Measurements from ENCODE around the gene UBE2E2. TPM values are rescaled to one million over a fixed set of nuclear protein-coding genes. Genes with fewer than 3 reads are reported as not detected.

The UBE2E2 gene
- total and polyA plus RNA-seq, 2 of the 13 experiments (the other 11 are each of a cell fraction or from before 2014, with no cell fraction given) = 0.77 to 1.5 TPM

DNA sequence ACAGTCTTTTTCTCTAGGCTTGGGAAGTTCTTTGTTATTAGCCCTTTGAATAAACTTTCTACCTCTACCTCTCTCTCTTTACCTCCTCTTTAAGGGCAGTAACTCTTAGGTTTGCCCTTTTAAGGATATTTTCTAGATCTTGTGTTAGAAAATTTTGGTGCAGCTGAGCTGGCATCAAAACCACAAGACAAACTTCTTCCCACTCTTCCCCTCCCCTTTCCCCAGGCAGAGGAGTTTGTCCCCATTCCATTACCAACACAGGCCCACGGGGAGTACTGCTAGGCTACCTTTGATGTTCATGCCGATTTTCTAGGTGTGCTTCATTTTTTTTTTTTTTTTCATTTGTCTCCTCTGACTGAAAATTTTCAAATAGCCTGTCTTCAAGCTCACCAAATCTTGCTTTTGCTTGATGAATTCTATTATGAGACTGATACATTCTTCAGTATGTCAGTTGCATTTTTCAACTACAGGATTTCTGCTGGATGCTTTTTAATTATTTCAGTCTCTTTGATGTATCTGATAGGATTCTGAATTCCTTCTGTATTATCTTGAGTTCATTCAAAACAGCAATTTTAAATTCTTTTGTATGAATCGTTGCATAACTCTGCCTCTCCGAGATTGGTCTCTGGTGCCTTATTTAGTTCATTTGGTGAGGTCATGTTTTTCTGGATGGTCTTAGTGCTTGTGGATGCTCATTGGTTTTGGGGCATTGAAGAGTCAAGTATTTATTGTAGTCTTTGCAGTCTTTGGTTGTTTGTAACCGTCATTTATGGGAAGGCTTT is 112.0 kb downstream of the UBE2E2 start:
- in situ Hi-C loops (cut with HindIII; ENCODE audit: extremely low pct_ligation_motif_present, low pct_unique_long_range_greater_than_20kb) (no loop called here), intact Hi-C loops (cut with micrococcal nuclease; ENCODE audit: unreplicated experiment) (no loop called here)
- Histone ChIP-seq H3K79me2 (ENCODE audit: insufficient read depth, low read length) (no peaks in the 10 kb centered on the region), H2AFZ (ENCODE audit: low read length) (no peak overlapping the region), H3K27ac (ENCODE audit: extremely low read length, insufficient read depth, low read length) (no peak overlapping the region), H3K4me2 (ENCODE audit: low read depth, low read length) (no peak overlapping the region), H3K4me1 (ENCODE audit: insufficient read depth, low read length) (no peaks in the 10 kb centered on the region), H3K27me3 (ENCODE audit: control insufficient read depth in 1 of 2, insufficient read depth in 2 of 2, low read length in 2 of 2) (no peaks in the 10 kb centered on the region), H3K9me3 (ENCODE audit: low read length) (no peaks in the 10 kb centered on the region), H4K20me1 (ENCODE audit: insufficient read depth, low read length) (no peaks in the 10 kb centered on the region), H3K9ac (ENCODE audit: insufficient read depth, low read depth, low read length) (no peak overlapping the region), H3K36me3 (replicated peaks in 1 of 2; ENCODE audit: control insufficient read depth in 1 of 2, insufficient read depth in 2 of 2, low read length in 2 of 2) (no peaks in the 10 kb centered on the region), H3K4me3 (replicated peaks in 1 of 3; ENCODE audit: insufficient read depth in 1 of 3, low read depth in 2 of 3, low read length in 3 of 3) (no peak overlapping the region)
- TF ChIP-seq CREB1 (IDR thresholded peaks at IDR 0.05) (no peak), CREB1 (CRISPR knock-in tag; IDR thresholded peaks at IDR 0.05) (no peak), JUN (CRISPR knock-in tag; IDR thresholded peaks at IDR 0.05) (no peak), KLF15 (CRISPR knock-in tag; IDR thresholded peaks at IDR 0.05; ENCODE audit: borderline replicate concordance) (no peak), SKI (IDR thresholded peaks at IDR 0.05; ENCODE audit: partially characterized antibody) (no peak), KLF16 (CRISPR knock-in tag; IDR thresholded peaks at IDR 0.05) (no peak), HNRNPUL1 (IDR thresholded peaks at IDR 0.05; ENCODE audit: low read depth, low read length) (no peak), HOXA5 (CRISPR knock-in tag; IDR thresholded peaks at IDR 0.05) (no peak)
- TF ChIP-seq, protein P1, sequence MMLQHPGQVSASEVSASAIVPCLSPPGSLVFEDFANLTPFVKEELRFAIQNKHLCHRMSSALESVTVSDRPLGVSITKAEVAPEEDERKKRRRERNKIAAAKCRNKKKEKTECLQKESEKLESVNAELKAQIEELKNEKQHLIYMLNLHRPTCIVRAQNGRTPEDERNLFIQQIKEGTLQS (CRISPR knock-in tag; IDR thresholded peaks at IDR 0.05) = no peak
- DNase-seq (ENCODE audit: low spot score) (no peak), FAIRE-seq (no peak), ATAC-seq (no peak)
- 17% methylated on average over 5 of the region's 5 CpGs for WGBS (ENCODE audit: low lambda C conversion rate)
- ChIA-PET POLR2A (no interaction called here), CTCF (ENCODE audit: low intra/inter-chr PET ratio, low total read pairs) (no interaction called here)
- BruUV-seq (replicated peaks) = no TSS peak

DNA sequence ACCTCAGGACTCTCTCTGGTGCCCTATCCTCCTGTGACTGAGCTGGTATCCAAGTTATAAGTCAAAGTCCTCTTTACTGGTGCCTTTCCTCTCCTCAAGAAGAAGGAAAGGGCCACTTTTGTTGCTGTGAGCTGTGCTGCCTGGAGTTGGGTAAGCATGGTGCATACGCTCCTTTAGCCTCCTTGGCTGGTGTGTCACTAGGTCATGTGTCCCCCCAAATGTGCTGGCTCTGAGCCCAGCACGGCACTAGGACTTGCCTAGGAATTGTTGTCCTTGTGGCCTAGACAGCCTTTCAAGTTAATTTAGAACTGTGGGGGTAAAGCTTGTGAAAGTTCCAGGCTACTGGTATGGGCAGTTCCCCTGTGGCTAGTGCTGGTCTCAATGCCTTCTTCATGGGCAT is 113.8 kb downstream of the UBE2E2 start:
- BruUV-seq (replicated peaks) = no TSS peak
- POLR2A ChIA-PET = no interaction called here
- TF ChIP-seq RBFOX2 (IDR thresholded peaks at IDR 0.05; ENCODE audit: low read depth, low read length) (no peak), DNMT3B (CRISPR knock-in tag; conservative IDR thresholded peaks at IDR 0.05) (no peak), ZNF790 (CRISPR knock-in tag; IDR thresholded peaks at IDR 0.05; ENCODE audit: borderline replicate concordance) (no peak), ZNF615 (CRISPR knock-in tag; IDR thresholded peaks at IDR 0.05; ENCODE audit: borderline replicate concordance) (no peak), CREB1 (IDR thresholded peaks at IDR 0.05) (no peak), CREB1 (CRISPR knock-in tag; IDR thresholded peaks at IDR 0.05) (no peak), HNRNPH1 (optimal IDR thresholded peaks at IDR 0.05; ENCODE audit: low read depth, low read length) (no peak), POLR2G (IDR thresholded peaks at IDR 0.05; ENCODE audit: low read depth, low read length) (no peak), NR2F2 (IDR thresholded peaks at IDR 0.05; ENCODE audit: borderline replicate concordance, low read depth) (no peak)
- TF ChIP-seq, protein P2, sequence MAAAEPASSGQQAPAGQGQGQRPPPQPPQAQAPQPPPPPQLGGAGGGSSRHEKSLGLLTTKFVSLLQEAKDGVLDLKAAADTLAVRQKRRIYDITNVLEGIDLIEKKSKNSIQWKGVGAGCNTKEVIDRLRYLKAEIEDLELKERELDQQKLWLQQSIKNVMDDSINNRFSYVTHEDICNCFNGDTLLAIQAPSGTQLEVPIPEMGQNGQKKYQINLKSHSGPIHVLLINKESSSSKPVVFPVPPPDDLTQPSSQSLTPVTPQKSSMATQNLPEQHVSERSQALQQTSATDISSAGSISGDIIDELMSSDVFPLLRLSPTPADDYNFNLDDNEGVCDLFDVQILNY (CRISPR knock-in tag; conservative IDR thresholded peaks at IDR 0.05) = no peak
- TF ChIP-seq, protein P3, sequence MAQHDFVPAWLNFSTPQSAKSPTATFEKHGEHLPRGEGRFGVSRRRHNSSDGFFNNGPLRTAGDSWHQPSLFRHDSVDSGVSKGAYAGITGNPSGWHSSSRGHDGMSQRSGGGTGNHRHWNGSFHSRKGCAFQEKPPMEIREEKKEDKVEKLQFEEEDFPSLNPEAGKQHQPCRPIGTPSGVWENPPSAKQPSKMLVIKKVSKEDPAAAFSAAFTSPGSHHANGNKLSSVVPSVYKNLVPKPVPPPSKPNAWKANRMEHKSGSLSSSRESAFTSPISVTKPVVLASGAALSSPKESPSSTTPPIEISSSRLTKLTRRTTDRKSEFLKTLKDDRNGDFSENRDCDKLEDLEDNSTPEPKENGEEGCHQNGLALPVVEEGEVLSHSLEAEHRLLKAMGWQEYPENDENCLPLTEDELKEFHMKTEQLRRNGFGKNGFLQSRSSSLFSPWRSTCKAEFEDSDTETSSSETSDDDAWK (CRISPR knock-in tag; IDR thresholded peaks at IDR 0.05) = no peak

More for the DNA sequence above, 113.8 kb downstream of the UBE2E2 start:
- Histone ChIP-seq H3K4me2 (ENCODE audit: low read depth, low read length) (no peak overlapping the region), H3K27ac (ENCODE audit: extremely low read length, insufficient read depth, low read length) (no peak overlapping the region), H3K79me2 (ENCODE audit: insufficient read depth, low read length) (no peaks in the 10 kb centered on the region), H4K20me1 (ENCODE audit: insufficient read depth, low read length) (no peaks in the 10 kb centered on the region), H3K27me3 (ENCODE audit: control insufficient read depth in 1 of 2, insufficient read depth in 2 of 2, low read length in 2 of 2) (no peaks in the 10 kb centered on the region), H3K9ac (ENCODE audit: insufficient read depth, low read depth, low read length) (no peak overlapping the region), H3K4me1 (ENCODE audit: insufficient read depth, low read length) (no peaks in the 10 kb centered on the region), H3K4me3 (replicated peaks in 1 of 3; ENCODE audit: insufficient read depth in 1 of 3, low read depth in 2 of 3, low read length in 3 of 3) (no peak overlapping the region), H2AFZ (ENCODE audit: low read length) (no peak overlapping the region), H3K9me3 (ENCODE audit: low read length) (no peaks in the 10 kb centered on the region), H3K36me3 (replicated peaks in 1 of 2; ENCODE audit: control insufficient read depth in 1 of 2, insufficient read depth in 2 of 2, low read length in 2 of 2) (no peaks in the 10 kb centered on the region)
- no peak for DNase-seq (ENCODE audit: low spot score)
- FAIRE-seq = no peak
- no peak for ATAC-seq
- WGBS (ENCODE audit: low lambda C conversion rate) = 47% methylated on average over 2 of the region's 2 CpGs
- CTCF ChIA-PET (ENCODE audit: low intra/inter-chr PET ratio, low total read pairs) = no interaction called here
- in situ Hi-C loops (cut with HindIII; ENCODE audit: extremely low pct_ligation_motif_present, low pct_unique_long_range_greater_than_20kb) (no loop called here), intact Hi-C loops (cut with micrococcal nuclease; ENCODE audit: unreplicated experiment) (no loop called here)

Data from HepG2 (cell line).